HG02943 (cell line): ENCODE data around the gene CAMK1D.
"Not testable (repeated sequence)": the region's sequence is repeated elsewhere in the genome, so short reads cannot be mapped to it uniquely, and the experiment has no call there.

Experiments
- ATAC-seq: cut with Tn5 transposase; IDR thresholded peaks from one replicate; pipeline ENCODE4 v1.9.1; 2021; ENCODE audit warnings: mild to moderate bottlenecking, low read depth, moderate library complexity; ENCODE audit not compliant: unreplicated experiment

Gene CAMK1D

DNA sequence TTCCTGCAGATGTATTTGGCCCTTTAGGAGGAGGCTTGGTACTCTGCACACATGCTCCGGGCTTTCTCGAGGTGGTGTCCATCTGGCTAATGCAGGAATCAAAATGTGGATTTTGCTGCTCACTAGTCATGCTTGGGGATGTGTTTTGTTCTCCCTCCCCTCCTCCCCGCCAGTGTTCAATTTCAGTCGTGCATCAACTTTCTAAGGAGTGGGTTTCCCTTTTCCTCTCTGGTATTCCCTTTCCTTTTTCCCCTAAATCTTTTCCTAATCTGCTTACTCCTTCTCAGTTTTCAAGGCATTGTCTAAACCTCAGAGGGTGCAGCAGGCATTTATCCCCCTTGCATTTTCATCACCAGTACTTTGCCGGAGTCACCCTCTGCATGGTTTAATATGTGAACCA, 450.4 kb downstream of the CAMK1D start:
- ATAC-seq: no peak

DNA sequence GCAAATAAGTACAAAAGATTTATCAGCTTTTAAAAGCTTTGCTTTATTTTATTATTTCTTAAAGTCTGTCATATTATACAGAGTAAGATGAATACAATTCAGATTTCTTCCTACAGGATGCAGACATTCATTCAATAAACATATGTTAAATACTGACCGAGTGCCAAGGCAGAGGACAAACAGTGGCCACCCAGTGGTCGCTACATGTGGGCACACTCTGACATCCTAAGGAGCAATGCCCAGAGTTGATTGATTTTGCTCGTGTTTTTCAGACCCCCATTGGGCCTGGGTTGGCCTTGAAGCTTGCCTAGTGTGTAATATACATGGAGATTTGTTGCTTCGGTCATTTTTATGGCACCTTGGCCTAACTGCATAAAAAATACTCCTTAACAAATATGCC, 451.0 kb downstream of the CAMK1D start:
- ATAC-seq: no peak

GRCh38 chr10:12801214-12802087, 452.1 kb downstream of the CAMK1D start:
- ATAC-seq: no peak

- ATAC-seq: no peak
These were observed 454.4 kb downstream of the CAMK1D start for GRCh38 chr10:12803776-12804175.

DNA sequence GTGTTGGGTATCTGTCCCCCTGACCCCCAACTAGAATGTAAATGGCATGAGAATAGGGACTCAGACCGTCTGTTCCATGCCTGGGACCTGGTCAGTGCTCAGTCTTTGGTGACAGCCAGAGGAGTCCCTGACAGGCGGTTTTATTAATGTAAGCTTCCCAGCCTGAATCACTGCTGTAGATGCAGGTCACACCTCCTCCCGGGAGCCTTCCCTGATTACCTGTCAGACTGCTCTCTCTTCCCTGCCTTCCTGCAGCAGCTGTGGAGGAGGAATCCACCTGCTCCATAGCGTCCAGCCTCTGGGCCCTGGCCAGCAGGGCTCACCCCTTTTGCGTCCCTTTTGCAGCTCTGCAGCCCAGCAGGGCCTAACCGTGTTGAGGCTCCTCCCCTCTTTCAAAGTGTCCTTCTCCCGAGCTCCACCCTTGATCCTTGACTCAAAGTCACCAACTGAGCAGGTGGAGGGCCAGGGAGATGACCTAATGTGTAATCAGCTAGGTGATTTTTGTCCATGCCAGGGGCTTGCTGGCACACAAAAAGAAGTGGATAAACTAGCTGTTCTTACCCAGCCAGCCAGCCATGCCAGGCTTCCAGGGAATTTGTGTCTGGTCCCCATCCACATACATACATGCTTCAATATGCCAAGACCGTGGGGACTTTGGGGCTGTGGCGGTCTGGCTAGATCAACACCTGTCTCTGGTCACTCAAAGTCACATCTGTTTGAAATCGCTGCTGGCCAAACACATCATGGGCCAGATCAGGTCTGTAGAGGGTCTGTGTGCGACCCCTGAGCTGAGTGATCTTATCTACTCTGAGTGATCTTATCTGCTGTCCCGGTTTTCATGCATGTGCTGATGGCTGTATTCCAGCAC, 457.1 kb downstream of the CAMK1D start:
- no peak for ATAC-seq

DNA sequence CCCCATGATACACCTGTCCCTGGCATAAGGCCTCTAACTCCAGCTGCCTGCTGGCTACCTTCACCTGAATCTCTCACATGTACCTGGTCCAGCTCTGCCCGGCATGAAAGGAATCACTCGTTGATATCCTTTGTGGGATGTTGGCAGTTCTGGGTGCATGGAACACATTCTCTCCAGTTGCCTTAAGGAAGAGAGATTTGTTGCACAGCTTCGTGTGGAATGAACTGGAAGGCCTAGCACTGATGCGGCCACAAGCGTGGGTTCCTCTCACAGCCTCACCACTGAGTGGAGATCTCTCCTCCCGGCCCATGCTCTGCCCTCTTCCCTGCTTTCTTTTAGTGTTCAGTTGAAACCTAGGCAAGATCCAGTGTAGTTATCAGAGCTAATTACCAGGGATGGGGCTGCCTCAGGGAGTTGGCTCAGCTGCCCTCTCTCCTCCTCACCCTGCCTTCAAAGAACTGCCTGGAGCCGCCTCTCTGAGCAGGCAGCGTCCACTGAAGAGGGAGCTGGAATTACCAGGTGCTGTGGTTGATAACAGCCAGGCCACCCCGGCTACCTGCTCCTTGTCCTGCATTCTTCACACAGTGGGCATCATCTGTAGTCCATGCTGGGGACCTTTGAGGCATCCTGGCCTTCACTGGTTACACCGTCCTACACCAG, 457.9 kb downstream of the CAMK1D start:
- ATAC-seq: no peak

DNA sequence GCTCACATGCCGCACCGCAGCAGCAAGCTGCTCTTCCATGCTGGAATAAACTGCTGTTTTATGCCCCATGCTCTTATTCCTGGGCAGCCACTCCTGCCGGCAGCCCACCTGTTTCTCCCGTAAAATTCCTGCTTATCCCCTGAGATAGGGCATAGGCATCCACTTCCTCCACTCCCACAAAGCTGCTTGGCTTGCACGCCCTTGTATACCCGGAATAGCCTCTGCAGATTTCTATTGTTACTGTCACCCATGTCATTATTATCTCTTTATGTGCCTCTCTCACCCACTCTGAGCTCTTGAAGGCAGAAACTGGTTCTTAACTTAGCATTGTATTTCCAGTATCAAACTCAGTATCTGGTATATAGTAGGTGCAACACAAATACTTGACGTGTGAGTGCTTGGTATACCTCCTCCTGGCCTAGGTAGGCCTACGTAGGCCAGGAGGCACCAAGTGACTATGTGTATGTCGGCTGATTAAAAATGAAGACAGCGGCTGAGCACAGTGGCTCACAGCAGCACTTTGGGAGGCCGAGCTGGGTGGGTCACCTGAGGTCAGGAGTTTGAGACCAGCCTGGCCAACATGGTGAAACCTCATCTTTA, 458.8 kb downstream of the CAMK1D start:
- ATAC-seq: no peak

- not testable (repeated sequence) for ATAC-seq
These were observed 460.7 kb downstream of the CAMK1D start for GRCh38 chr10:12810046-12810445.

DNA sequence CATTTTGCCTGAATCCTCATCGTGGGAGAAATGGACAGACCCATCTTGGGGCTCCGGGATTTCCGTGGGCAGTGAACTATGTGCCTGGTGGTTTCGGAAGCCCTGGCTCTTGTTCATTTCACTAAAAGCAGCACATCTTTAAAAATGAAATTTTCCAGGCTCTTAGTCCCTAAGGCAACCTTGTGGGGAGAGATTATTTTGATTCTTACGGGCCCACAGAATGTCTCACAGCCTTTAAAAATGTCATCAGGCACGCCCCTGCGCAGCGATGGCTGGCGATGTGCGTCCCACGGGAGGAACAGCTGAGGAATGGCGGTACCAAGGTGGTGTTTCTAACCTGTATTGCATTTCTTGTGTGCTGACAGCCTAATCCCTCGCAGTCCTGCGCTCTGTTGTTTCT, 462.5 kb downstream of the CAMK1D start:
- no peak for ATAC-seq

- no peak for ATAC-seq
These were observed 463.2 kb downstream of the CAMK1D start for GRCh38 chr10:12812571-12812970.

GRCh38 chr10:12814166-12814565, 464.8 kb downstream of the CAMK1D start:
- ATAC-seq: no peak

DNA sequence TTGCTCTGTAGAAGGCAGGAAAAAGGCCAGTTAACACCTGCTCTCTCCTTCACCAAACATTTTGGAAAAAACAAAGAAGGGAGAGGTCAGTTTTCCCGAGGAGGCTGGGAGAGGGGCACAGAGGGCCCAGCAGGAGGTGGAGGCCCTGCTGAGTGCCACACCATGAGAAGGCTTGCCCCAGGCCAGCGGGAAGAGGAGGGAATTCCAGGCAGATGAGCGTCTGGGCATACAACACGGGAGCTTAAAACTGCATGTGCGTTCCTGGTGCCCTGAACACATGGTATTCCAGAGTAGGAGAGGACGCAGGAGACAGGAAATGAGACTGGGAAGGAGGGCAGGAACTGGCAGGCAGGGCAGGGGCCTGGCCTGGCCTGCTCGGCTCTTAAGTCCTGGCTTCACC, 469.7 kb downstream of the CAMK1D start:
- no peak for ATAC-seq

DNA sequence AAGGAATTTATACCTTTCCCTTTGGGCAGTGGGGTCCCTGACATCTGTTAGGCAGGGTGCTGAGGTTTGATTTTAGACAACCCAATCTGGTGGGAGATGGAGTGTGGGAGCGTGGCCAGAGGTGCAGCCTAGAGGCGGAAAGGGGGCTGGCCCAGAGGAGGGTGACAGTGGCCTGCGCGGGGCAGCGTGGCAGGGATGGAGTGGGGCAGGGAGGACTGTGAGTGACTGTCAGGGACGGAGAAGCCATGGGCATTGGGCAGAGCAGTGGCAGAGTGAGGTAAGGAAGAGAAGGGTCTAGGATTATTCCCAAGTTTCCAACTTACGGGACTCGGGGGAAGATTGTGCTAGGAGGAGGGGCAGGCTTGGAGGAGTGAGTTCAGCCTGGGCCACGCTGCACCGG, 470.3 kb downstream of the CAMK1D start:
- no peak for ATAC-seq

DNA sequence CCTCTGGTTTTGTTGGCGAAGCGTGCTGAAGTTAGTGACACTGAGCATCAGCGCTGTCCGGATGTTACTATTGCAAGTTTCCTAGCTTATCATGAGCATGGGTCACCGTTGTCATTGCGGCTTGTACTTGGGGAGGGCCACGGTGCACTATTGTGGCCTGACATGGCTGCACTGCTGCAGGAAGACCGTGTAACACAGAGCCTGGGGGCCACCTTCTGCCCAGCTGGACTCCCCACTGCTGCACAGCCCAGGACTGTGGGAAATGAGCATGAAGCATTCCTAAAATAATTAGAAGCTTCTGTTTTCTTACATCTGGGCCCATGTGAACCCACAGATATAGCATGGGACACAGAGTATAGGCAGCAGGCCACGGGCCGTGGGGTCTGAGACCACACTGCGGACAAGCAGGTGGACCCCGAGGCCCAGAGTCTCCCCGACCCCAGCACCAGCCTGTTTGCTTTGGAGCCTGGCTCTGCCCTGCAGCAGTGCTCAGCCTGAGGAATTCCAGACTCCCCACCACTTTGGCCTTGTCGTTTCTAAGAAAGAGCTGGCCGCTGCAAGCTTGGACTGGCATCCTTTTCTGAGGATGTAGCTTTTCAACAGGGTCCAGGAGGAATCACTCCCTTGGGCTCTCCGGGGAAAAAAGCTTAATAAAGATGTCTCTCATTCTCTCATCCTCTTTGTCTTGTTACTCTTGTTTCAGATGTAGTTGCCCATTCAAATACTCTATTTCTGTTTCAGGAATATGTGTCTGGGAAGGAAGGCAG, 473.0 kb downstream of the CAMK1D start:
- ATAC-seq: no peak

DNA sequence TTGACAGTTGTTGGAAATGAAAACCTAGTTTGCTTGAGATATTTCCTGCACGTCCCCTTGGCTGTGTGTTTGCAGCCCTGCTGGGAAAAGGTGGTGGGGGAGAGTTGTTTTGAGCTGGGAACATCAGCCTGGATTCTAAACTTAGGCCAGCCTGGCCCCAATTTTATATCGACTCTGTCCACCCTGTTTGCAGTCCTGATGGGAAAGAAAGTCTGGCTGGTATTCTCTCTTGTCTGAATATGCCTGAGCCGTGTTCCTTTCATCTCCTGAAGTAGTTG, 473.5 kb downstream of the CAMK1D start:
- ATAC-seq: no peak

- ATAC-seq: no peak
These were observed 474.0 kb downstream of the CAMK1D start for GRCh38 chr10:12823328-12823727.

- ATAC-seq: no peak
These were observed 476.0 kb downstream of the CAMK1D start for GRCh38 chr10:12825260-12825849.

- no peak for ATAC-seq
These were observed 477.5 kb downstream of the CAMK1D start for GRCh38 chr10:12826800-12827372.

DNA sequence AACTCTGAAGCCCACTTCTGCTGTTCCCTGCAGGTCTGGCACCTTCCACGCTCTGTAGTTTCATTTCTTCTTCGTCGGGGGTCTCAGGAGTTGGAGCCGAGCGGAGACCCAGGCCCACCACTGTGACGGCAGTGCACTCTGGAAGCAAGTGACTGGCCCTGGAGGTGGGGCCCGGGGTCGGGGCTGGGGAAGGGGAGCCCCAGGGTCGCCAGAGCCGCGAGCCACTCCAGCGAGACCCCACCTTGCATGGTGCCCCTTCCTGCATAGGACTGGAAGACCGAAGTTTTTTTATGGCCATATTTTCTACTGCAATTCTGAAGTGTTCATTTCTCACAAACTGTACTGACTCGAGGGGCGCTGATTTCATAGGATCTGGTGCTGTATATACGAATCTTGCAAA, 479.4 kb downstream of the CAMK1D start:
- ATAC-seq: no peak
